Retinal pigment epithelial cell (primary cell): Measurements from ENCODE around the gene IRX2.

Experiments used
- DNase-seq: peaks from one replicate; pipeline ENCODE4 v3.0.0-alpha.2; 2010; ENCODE audit warnings: low read depth
- H3K4me3 ChIP-seq: 2 replicates; pipeline ENCODE4 v1.5.1; 2011; ENCODE audit warnings: mild to moderate bottlenecking, low read length, control low read depth, moderate library complexity
- CTCF ChIP-seq: conservative IDR thresholded peaks from 2 replicates; pipeline ENCODE4 v1.5.1; 2011; ENCODE audit warnings: low read depth, low read length, control low read depth, inconsistent platforms

Gene IRX2

DNA sequence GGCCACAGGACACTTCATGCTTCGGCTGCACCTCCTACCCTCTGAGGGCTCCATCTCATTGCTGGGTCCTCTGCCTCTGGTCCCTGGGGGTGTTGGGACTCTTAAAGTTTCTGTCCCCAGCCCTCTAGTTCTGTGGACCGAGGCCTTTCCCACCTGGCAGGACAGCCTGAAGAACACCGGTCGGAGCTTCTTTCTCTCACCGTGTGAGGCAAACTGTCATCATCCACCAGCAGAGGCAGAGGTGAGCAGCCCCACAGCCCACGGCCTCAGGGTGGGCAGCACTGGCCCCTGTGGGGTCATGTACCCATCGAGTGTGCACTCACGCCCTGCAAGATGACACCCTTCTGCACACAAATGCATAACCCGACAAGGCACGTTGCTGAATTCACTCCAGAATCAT lies 49.9 kb downstream of the IRX2 start:
- TF ChIP-seq CTCF, result no peak
- no peak for DNase-seq

GRCh38 chr5:2700876-2701275 lies 50.6 kb downstream of the IRX2 start:
- TF ChIP-seq CTCF, result no peak
- no peak for DNase-seq
- no peak overlapping the region for H3K4me3 ChIP-seq

More for the DNA sequence above, 49.9 kb downstream of the IRX2 start:
- H3K4me3 ChIP-seq, result no peak overlapping the region

GRCh38 chr5:2699686-2700085 lies 51.8 kb downstream of the IRX2 start:
- TF ChIP-seq CTCF, result no peak
- H3K4me3 ChIP-seq, result no peak overlapping the region
- DNase-seq, result no peak

DNA sequence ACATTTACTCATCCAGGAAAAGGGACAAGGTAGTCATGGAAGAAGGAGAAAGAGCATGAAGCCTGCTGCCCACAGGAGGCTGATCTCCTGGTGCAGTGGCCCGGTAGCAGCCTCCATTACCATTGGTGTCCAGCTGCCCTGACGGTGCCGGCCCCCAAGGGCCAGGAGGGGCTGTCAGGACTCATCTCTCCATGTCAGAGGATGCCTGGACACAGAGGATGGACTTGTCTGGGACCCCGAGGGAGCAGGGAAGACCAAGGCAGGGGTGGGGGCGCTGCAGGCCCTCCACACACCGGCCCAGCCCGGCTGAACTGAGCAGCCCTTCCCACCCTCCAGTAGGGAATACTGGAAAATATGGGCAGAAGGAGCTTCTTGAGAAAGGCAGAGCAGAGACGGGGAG lies 52.2 kb downstream of the IRX2 start:
- H3K4me3 ChIP-seq, result no peak overlapping the region
- TF ChIP-seq CTCF, result no peak

DNA sequence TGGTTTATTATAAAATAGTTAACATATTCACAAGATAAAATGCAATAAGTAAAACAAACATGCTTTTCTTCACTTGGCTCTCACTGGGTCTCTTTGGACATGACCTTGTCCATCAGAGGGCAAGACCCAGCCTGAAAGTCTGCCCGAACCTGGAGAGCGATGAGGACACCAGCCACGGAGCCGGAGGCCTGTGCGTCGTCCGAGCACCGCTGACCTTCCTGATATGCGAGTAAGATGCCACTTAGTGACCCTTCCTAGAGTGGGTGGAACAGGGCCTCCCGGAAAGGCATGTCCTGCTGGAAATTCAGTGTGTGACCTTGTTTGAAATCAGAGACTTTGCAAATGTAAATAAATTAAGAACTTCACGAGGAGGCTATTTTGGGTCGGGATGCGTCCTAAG lies 52.9 kb downstream of the IRX2 start:
- no peak for DNase-seq
- TF ChIP-seq CTCF, result no peak
- no peak overlapping the region for H3K4me3 ChIP-seq

More for the DNA sequence above, 52.2 kb downstream of the IRX2 start:
- no peak for DNase-seq

DNA sequence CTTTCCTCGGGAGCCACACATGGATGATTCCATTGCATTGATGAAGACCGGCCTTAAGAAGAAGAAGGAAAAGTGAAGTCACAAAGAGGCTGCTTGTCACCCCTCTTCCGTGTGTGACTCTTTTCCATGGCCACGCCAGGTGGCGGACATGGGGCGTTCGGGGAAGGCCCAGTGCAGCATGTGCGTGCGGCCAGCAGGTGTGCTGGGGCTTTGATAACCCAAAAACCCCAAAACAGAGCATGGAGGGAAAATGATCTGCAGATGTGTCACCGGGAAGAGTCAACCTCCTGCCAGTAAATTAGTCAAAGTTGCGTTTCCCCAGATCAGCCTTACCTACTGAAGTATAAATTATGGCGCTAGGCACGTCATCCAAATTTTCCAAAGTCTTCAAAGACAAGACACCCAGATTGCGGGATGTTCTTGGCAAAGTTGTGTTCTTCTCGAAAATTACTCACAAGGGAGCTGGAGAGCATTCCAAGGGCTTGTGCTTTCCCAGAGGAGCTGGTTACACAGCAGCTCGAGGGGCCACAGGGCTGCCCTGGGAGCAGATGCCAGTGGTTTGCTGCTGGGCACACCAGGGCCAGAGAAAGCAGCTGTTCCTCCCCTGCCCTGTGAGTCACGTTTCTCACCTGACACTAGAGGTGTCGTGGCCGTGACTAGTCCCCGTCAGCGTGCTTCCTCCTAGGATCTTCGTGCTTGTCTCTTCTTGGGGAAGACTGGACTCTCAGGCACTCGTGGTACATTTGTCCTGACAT lies 53.9 kb downstream of the IRX2 start:
- TF ChIP-seq CTCF, result no peak
- H3K4me3 ChIP-seq, result no peak overlapping the region
- DNase-seq, result no peak

GRCh38 chr5:2697041-2697440 lies 54.4 kb downstream of the IRX2 start:
- TF ChIP-seq CTCF, result no peak
- no peak for DNase-seq
- H3K4me3 ChIP-seq, result no peak overlapping the region
